ENCODE data around the gene KCTD8.

The KCTD8 gene

GRCh38 chr4:44448521-44449461 is at the start of gene KCTD8:
TSS of gene KCTD8 (minus strand) at chr4:44448809.
- TF ChIP-seq MYC (IDR thresholded peaks at IDR 0.05; ENCODE audit: low read depth, low read length): no peak
- peak; percentile 77 for TF ChIP-seq CTCF (IDR thresholded peaks at IDR 0.05; ENCODE audit: low read depth, low read length)
- H3K4me3 ChIP-seq (ENCODE audit: low read depth, low read length): no peak within 1 kb of the TSS
- peak; percentile 86 for DNase-seq (ENCODE audit: low read depth)

- H3K4me3 ChIP-seq (ENCODE audit: low read depth, low read length): no peak overlapping the region
- no peak for TF ChIP-seq POLR2A (IDR thresholded peaks at IDR 0.05; ENCODE audit: extremely low read depth, insufficient read length)
- no peak for TF ChIP-seq MYC (IDR thresholded peaks at IDR 0.05; ENCODE audit: low read depth, low read length)
- no peak for TF ChIP-seq MAX (IDR thresholded peaks at IDR 0.05; ENCODE audit: low read depth, low read length)
- TF ChIP-seq CTCF (IDR thresholded peaks at IDR 0.05; ENCODE audit: low read depth, low read length): no peak
- DNase-seq (ENCODE audit: low read depth): no peak
Measured at GRCh38 chr4:44494810-44495701, 46.4 kb upstream of the KCTD8 start.

GRCh38 chr4:44493924-44494323 is 45.3 kb upstream of the KCTD8 start:
- no peak overlapping the region for H3K4me3 ChIP-seq (ENCODE audit: low read depth, low read length)
- TF ChIP-seq CTCF (IDR thresholded peaks at IDR 0.05; ENCODE audit: low read depth, low read length): peak; percentile 58
- no peak for TF ChIP-seq MAX (IDR thresholded peaks at IDR 0.05; ENCODE audit: low read depth, low read length)
- no peak for TF ChIP-seq POLR2A (IDR thresholded peaks at IDR 0.05; ENCODE audit: extremely low read depth, insufficient read length)
- TF ChIP-seq MYC (IDR thresholded peaks at IDR 0.05; ENCODE audit: low read depth, low read length): no peak
- DNase-seq (ENCODE audit: low read depth): peak; percentile 20

- H3K4me3 ChIP-seq (ENCODE audit: low read depth, low read length): no peak overlapping the region
- TF ChIP-seq MAX (IDR thresholded peaks at IDR 0.05; ENCODE audit: low read depth, low read length): no peak
- DNase-seq (ENCODE audit: low read depth): no peak
Measured at GRCh38 chr4:44487341-44487740, 38.7 kb upstream of the KCTD8 start.

GRCh38 chr4:44479731-44480130 is 31.1 kb upstream of the KCTD8 start:
- DNase-seq (ENCODE audit: low read depth): no peak
- TF ChIP-seq MAX (IDR thresholded peaks at IDR 0.05; ENCODE audit: low read depth, low read length): no peak
- no peak for TF ChIP-seq MYC (IDR thresholded peaks at IDR 0.05; ENCODE audit: low read depth, low read length)

GRCh38 chr4:44462259-44462658 is 13.7 kb upstream of the KCTD8 start:
- TF ChIP-seq MAX (IDR thresholded peaks at IDR 0.05; ENCODE audit: low read depth, low read length) (no peak), CTCF (IDR thresholded peaks at IDR 0.05; ENCODE audit: low read depth, low read length) (no peak), POLR2A (IDR thresholded peaks at IDR 0.05; ENCODE audit: extremely low read depth, insufficient read length) (no peak), MYC (IDR thresholded peaks at IDR 0.05; ENCODE audit: low read depth, low read length) (no peak)
- DNase-seq (ENCODE audit: low read depth): no peak
- H3K4me3 ChIP-seq (ENCODE audit: low read depth, low read length): no peak overlapping the region

More at GRCh38 chr4:44479731-44480130, 31.1 kb upstream of the KCTD8 start:
- no peak overlapping the region for H3K4me3 ChIP-seq (ENCODE audit: low read depth, low read length)
